ENCODE data around the gene HTRA1. TPM values are rescaled to one million over a fixed set of nuclear protein-coding genes. Genes with fewer than 3 reads are reported as not detected.
A peak's percentile ranks its signal among the peaks of the same experiment; 100 is the strongest.

HTRA1 gene
- total and polyA plus RNA-seq, 10 of the 15 experiments (the other 5 are each of a cell fraction or from before 2014, with no cell fraction given) = 0.13 TPM; not detected in 9

DNA sequence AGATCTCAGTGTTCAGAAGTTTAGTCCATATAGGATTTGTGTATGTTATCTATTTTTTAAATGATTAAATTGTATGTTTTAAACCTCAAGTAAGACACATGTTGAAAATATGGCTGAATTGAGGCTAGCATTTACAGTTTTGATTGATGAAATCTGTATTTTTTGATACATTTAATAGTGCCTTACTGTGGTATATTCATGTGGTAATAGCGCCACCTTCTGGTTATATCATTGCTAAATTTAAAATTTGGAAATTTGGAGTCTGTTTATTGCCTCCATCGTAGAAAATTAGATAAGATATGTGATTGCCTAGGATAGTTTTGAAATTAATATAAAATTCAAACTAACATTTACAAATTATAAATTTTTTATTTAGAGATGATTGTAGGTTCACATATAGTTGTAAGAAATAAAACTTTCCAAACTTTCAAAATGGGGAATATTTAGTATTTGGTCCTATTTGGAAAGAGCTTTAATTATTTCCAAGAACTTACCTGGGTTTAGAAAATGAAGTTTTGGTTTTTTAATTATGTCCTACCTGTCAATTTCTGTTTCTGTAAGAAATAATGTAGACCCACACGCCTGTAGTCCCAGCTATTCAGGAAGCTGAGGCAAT, 26.0 kb upstream of the HTRA1 start:
- H4K20me1 ChIP-seq (ENCODE audit: control insufficient read depth, insufficient read depth) = no peaks in the 10 kb centered on the region
- no peaks in the 10 kb centered on the region for H3K79me2 ChIP-seq (ENCODE audit: control insufficient read depth, insufficient read depth, low read length)
- H3K27me3 ChIP-seq (replicated peaks in 1 of 2; ENCODE audit: control insufficient read depth in 2 of 2, insufficient read depth in 2 of 2, low read length in 1 of 2) = no peaks in the 10 kb centered on the region
- CTCF ChIA-PET = interaction anchor here (0.5 to 7.4 kb wide), 40 partner anchors 10 to 1687 kb away, joined by 3 to 117 read pairs (median 5); partner anchors contain the start of gene BTBD16
- H3K9me3 ChIP-seq (replicated peaks; ENCODE audit: control insufficient read depth, insufficient read depth, low read length) = no peaks in the 10 kb centered on the region
- no peak overlapping the region for H2AFZ ChIP-seq (ENCODE audit: control insufficient read depth, low read depth, low read length)
- in situ Hi-C loops (cut with MboI) (no loop called here), intact Hi-C loops (cut with micrococcal nuclease; ENCODE audit: unreplicated experiment) (loop anchor here (1.0 to 10.0 kb wide), 4 partner anchors 93 to 291 kb away; partner anchors contain the start of gene DMBT1)
- no peaks in the 10 kb centered on the region for H3K4me1 ChIP-seq (ENCODE audit: control insufficient read depth, insufficient read depth, low read length)
- no peak overlapping the region for H3K4me2 ChIP-seq (ENCODE audit: control insufficient read depth, insufficient read depth)
- POLR2A ChIA-PET = no interaction called here
- 17% methylated on average over 3 of the region's 3 CpGs for WGBS (ENCODE audit: insufficient coverage, insufficient replicate concordance, low lambda C conversion rate, missing lambda C conversion rate)
- H3K9ac ChIP-seq (ENCODE audit: control insufficient read depth, insufficient read depth, low read length) = no peak overlapping the region
- no TSS peak for BruUV-seq (replicated peaks)
- RAD21 ChIA-PET (ENCODE audit: unreplicated experiment) = interaction anchor here (0.7 to 3.6 kb wide), 13 partner anchors 11 to 157 kb away, joined by 3 to 46 read pairs (median 5); no protein-coding TSS in a partner anchor
- FAIRE-seq (no peak), DNase-seq (ENCODE audit: low read depth, low spot score) (no peak), ATAC-seq (peak; percentile 47; the same call in 1 of the 3 replicates)
- H3K27ac ChIP-seq (ENCODE audit: control insufficient read depth, insufficient read depth) = no peak overlapping the region
- no peak overlapping the region for H3K4me3 ChIP-seq
- no peaks in the 10 kb centered on the region for H3K36me3 ChIP-seq (ENCODE audit: control insufficient read depth in 2 of 2, insufficient read depth in 2 of 2, low read length in 1 of 2)
- SMC1A ChIA-PET (ENCODE audit: uncharacterized antibody, unreplicated experiment) = interaction anchor here (0.7 to 3.8 kb wide), 27 partner anchors 11 to 167 kb away, joined by 3 to 57 read pairs (median 5); partner anchors contain the start of genes BTBD16 and PLEKHA1
- no peak for TF ChIP-seq CHD2 (IDR thresholded peaks at IDR 0.05; ENCODE audit: borderline replicate concordance, low read depth, low read length)
- no peak for TF ChIP-seq JUND (IDR thresholded peaks at IDR 0.05; ENCODE audit: low read depth, low read length)
- no peak for TF ChIP-seq DPF2 (IDR thresholded peaks at IDR 0.05)
- TF ChIP-seq CHD4 (IDR thresholded peaks at IDR 0.05) = no peak
- TF ChIP-seq E2F8 (IDR thresholded peaks at IDR 0.05; ENCODE audit: low read depth, partially characterized antibody) = no peak
- no peak for TF ChIP-seq HDAC6 (IDR thresholded peaks at IDR 0.05; ENCODE audit: unreplicated experiment)
- TF ChIP-seq FOS (IDR thresholded peaks at IDR 0.05; ENCODE audit: borderline replicate concordance, extremely low read depth, insufficient read length) = no peak
- no peak for TF ChIP-seq CBX3 (IDR thresholded peaks at IDR 0.05; ENCODE audit: borderline replicate concordance, low read depth)
- TF ChIP-seq CTCF (IDR thresholded peaks at IDR 0.05 in 2 of 3, conservative IDR thresholded peaks at IDR 0.05 in 1 of 3; ENCODE audit: control insufficient read depth in 2 of 3, extremely low read depth in 1 of 3, insufficient read depth in 1 of 3, low read depth in 3 of 3, low read length in 3 of 3) = peak; percentile 30 to 59 (median 40); a peak in 5 of 6 replicates
- TF ChIP-seq, protein P1, sequence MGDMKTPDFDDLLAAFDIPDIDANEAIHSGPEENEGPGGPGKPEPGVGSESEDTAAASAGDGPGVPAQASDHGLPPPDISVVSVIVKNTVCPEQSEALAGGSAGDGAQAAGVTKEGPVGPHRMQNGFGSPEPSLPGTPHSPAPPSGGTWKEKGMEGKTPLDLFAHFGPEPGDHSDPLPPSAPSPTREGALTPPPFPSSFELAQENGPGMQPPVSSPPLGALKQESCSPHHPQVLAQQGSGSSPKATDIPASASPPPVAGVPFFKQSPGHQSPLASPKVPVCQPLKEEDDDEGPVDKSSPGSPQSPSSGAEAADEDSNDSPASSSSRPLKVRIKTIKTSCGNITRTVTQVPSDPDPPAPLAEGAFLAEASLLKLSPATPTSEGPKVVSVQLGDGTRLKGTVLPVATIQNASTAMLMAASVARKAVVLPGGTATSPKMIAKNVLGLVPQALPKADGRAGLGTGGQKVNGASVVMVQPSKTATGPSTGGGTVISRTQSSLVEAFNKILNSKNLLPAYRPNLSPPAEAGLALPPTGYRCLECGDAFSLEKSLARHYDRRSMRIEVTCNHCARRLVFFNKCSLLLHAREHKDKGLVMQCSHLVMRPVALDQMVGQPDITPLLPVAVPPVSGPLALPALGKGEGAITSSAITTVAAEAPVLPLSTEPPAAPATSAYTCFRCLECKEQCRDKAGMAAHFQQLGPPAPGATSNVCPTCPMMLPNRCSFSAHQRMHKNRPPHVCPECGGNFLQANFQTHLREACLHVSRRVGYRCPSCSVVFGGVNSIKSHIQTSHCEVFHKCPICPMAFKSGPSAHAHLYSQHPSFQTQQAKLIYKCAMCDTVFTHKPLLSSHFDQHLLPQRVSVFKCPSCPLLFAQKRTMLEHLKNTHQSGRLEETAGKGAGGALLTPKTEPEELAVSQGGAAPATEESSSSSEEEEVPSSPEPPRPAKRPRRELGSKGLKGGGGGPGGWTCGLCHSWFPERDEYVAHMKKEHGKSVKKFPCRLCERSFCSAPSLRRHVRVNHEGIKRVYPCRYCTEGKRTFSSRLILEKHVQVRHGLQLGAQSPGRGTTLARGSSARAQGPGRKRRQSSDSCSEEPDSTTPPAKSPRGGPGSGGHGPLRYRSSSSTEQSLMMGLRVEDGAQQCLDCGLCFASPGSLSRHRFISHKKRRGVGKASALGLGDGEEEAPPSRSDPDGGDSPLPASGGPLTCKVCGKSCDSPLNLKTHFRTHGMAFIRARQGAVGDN (IDR thresholded peaks at IDR 0.05) = no peak
- peak; percentile 81 for TF ChIP-seq RAD21 (IDR thresholded peaks at IDR 0.05; ENCODE audit: insufficient read depth, low read depth, low read length)
- TF ChIP-seq, protein P2, sequence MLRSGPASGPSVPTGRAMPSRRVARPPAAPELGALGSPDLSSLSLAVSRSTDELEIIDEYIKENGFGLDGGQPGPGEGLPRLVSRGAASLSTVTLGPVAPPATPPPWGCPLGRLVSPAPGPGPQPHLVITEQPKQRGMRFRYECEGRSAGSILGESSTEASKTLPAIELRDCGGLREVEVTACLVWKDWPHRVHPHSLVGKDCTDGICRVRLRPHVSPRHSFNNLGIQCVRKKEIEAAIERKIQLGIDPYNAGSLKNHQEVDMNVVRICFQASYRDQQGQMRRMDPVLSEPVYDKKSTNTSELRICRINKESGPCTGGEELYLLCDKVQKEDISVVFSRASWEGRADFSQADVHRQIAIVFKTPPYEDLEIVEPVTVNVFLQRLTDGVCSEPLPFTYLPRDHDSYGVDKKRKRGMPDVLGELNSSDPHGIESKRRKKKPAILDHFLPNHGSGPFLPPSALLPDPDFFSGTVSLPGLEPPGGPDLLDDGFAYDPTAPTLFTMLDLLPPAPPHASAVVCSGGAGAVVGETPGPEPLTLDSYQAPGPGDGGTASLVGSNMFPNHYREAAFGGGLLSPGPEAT (IDR thresholded peaks at IDR 0.05; ENCODE audit: low read depth) = no peak

All from GM12878 (cell line).